Effector CD8-positive, alpha-beta T cell (primary cell): ENCODE data around the gene MICB.
A peak's percentile ranks its signal among the peaks of the same experiment; 100 is the strongest.
"Not testable (repeated sequence)": the region's sequence is repeated elsewhere in the genome, so short reads cannot be mapped to it uniquely, and the experiment has no call there.

Source experiments
- DNase-seq: peaks from one replicate; lab custom pipeline; 2025; lab: John Stamatoyannopoulos, UW
- total RNA-seq, 4 experiments: gene quantifications; one replicate each; lab custom pipeline; 2026; lab: John Stamatoyannopoulos, UW

Gene MICB
- 37.1 to 61.8 (median 44.5) reads per million in 4 experiments for total RNA-seq

DNA sequence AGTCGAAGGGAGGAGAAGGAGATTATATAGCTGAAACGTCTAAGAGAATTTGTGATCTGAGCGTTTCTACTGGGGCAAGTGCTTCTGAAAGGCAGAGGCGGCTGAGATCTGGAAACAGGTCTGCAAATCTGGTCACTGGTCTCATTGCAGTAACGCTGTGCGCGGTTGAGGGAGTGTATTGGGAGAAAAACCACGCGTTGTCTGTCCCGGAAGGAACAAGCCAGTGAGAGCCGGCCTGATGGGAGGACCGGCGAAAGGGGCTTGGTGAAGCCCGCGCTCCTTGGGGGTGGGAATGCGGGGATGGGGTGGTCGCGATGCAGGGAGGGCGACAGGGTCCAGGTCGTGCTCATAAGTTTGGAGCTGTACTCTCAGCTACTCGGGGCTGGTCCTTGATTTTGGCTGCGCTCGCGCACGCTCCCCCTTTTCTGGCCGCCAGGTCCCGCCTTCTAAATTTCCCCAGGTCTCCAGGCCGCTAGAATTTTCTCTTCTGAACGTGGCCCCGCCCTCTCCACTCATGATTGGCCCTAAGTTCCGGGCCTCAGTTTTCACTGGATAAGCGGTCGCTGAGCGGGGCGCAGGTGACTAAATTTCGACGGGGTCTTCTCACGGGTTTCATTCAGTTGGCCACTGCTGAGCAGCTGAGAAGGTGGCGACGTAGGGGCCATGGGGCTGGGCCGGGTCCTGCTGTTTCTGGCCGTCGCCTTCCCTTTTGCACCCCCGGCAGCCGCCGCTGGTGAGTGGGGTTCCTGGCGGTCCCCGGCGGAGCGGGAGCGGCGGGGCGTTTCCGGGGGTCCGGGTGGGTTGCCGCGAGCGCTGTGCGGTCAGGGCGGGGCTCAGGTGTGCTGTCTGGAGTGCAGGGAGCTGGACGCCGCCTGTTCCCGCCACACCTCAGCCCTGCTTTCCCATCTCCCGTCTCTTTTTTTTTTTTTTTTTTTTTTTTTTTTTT, at the start of gene MICB:
MICB (plus strand) TSS at position 615 of the 946 bp plus-strand sequence; CDS start at position 664, 49 bp downstream.
- peak; percentile 85 for DNase-seq

DNA sequence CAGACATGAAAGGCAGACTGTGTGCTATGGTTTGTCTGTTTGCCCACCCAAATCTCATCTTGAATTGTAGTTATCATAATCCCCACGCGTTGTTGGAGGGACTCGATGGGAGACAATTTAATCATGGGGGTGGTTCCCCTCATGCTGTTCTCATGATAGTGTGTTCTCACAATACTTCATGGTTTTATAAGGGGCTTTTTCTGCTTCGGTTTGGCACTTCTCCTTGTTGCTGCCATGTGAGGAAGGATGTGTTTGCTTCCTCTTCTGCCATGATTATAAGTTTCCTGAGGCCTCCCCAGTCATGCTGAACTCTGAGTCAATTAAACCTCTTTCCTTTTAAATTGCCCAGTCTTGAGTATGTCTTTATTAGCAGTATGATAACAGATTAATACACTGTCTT, 47.2 kb upstream of the MICB start:
- no peak for DNase-seq

DNA sequence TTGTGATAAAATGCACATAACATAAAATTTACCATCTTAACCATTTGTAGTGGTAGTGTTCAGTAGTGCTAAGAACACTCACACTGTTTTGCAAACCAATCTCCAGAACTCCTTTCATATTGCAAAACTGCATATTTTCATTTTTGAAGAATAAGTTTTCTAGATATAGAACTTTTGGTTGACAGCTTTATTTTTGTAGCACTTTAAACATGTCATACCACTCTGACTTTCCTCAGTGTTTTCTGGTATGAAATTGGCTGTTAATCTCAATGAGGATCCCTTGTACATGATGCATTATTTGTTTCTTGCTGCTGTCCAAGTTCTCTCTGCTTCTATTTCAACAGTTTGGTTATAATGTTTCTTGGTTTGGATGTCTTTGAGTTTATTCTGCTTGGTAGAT, 45.1 kb upstream of the MICB start:
- no peak for DNase-seq

DNA sequence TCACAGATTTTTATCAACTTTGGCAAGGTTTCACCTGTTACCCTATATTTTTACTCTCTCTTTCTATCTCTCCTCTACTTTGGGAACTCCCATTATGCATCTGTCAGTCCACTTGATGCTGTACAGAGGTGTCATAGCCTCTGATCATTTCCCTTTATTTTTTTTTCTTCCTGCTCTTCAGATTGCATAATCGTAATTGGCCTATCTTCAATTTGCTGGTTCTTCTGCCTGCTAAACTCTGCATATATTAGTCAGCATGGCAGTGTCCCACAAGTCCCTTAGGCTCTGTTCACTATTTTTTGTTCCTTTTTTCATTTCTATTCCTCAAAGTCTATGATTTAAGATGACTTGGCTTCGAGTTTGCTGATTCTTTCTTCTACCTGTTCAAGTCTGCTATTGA, 44.7 kb upstream of the MICB start:
- DNase-seq = no peak

DNA sequence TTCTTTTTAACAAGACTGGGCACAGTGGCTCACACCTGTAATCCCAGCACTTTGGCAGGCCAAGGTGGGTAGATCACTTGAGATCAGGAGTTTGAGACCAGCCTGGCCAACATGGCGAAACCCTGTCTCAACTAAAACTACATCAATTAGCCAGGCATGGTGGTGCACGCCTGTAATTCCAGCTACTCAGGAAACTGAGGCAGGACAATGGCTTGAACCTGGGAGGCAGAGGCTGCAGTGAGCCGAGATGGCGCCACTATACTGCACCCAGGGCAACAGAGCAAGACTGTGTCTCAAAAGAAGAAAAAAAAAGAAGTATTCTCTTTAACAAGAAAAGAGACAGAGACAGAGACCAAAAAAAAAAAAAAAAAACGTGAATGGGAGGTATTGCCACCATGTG, 38.1 kb upstream of the MICB start:
- not testable (repeated sequence) for DNase-seq

GRCh38 chr6:31460361-31461025, 37.5 kb upstream of the MICB start:
- DNase-seq = no peak

DNA sequence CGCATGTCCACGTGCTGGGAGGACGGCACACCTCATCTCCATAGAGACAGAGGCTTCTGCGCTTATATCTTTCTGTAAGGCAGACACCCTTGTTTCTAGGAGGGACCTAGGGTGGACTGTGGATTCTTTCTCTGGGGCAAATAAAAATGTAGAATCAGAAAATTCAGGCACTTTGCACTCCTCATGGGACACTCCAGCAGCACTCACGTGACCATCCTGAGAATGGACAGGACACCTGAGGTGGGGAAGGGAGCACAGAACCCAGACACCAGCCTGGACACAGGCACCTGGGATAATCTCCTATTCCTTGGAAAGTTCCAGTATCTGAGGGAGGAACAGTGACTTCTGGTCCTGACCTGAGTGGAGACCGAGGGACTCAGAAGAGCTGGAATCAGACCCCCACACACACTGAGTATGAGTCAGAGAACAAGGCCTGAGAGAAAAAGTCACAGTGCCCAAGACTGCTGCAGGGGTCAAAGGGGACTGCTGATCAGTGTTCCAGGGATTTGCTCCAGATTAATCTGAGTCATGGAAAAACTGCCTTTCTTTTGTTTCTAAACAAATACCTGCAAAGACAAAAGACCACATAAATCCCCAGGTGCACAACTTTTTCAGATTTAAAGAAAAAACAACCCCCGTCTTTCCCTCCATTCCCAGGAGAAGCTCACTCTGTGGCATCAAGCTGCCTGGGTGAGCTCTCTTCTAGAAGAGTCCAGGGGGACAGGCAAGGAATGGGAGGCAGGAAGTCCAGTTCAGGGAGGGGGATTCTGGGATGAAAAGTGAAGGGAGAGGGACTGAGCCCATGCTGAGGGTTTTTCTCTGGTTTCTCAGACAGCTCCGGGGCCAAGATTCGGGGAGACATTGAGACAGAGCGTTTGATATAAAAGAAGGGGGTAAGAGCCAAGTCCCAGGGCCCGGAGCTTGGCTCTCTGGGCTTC, 35.6 kb upstream of the MICB start:
- no peak for DNase-seq

- DNase-seq = peak; percentile 91
Observed at GRCh38 chr6:31462964-31463870, 34.7 kb upstream of the MICB start.

DNA sequence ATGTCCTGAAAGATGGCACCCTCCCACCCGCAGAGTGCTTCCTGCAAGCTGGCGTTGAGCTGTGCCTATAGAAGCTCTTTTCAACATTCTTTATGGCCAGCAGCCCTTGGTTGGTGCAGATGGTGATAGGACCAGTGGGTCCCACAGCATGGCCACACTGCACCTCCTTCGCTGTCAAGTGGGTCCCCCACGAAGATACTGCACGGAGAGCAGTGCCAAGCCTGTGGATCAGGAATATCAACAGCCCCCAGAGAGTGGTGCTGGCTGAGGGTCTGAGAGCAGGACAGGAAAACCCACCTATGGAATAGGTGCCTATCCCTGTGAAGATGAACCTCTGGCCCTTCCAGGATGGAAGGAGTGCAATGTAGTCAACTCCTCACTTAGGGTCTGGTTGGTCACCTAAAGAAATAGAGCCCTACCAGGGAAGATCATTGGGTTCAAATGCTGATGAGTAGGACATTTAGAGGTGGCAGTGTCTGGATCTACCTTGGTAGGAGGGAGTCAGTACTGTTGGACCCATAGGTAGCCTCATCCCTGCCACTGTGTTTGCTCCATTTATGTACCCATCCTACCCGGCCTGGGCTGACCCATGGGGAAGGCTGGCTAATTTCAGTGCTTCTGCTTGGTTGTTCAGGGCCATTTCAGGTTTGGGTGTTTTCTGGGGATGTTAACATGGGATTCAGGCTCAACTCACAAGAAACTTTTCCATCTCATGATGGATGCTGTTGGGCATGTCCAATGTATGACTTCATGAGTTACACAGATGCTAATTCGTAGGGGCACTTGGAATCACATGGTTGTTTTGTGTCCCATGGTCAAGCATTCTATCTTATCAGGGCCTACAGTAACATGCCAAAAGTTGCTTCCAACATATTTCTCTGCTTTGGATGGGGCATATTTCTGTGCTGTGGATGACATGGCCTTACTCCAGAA, 33.4 kb upstream of the MICB start:
- no peak for DNase-seq

- no peak for DNase-seq
Observed at GRCh38 chr6:31465185-31465536, 32.8 kb upstream of the MICB start.

- DNase-seq = no peak
Observed at GRCh38 chr6:31465718-31466117, 32.2 kb upstream of the MICB start.

GRCh38 chr6:31466466-31466865, 31.5 kb upstream of the MICB start:
- no peak for DNase-seq

DNA sequence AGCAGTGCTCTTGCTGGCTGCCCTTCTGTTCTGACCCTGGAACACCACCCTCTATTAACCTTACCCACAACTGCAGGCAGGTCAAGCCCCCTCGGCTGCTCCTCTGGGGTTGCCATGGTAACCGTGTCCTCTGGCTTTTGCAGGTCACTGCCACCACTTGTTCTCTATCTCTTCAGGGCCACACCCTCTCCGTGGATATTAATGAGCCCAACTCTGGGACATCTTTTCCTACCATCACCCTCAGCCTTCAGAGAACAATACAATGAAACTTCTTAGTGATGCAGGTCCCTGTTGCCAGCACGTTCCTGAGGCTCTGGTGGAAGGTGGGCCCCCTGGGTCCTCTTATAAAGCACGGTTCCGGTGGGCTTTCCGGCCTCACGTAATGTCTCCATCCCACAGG, 30.8 kb upstream of the MICB start:
- no peak for DNase-seq

DNA sequence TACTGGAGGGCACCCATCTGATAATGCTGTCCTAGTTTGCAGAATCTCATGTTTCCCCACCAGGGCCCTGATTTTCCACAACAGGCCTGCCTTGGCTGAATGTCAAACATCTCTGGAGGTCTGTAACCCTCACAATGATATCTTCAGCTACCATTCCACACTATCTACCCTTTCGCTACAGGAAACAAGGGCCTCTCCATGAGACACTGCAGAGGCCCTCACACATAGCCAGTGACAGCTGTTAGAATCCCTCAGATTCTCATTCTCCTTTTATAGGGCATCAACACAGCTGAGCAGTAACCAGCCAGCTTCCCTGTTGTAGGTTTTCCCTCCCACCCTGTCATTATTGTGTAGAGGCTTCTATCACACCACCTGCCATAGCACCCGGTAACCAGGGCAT, 29.6 kb upstream of the MICB start:
- no peak for DNase-seq

GRCh38 chr6:31470801-31471200, 27.1 kb upstream of the MICB start:
- DNase-seq = no peak

- DNase-seq = no peak
Observed at GRCh38 chr6:31471711-31472110, 26.2 kb upstream of the MICB start.

DNA sequence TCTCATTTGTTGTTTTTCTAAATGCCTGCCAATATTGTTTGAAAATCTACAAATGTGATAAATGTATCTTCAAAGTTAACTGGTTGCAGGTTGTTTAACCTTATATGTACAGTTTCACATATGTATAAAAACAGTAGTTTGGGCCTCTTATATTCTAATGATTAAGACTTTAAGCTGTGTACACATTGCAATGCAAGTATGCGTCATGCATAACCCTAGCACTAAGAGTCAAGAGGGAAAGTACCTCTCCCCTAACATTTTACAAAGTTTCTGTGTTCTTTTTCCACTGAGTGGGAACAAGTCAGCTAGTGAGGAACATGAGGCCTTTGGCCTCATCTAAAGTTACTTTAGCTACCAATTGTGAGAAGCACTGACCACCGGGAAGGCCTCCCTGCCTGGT, 25.7 kb upstream of the MICB start:
- no peak for DNase-seq

DNA sequence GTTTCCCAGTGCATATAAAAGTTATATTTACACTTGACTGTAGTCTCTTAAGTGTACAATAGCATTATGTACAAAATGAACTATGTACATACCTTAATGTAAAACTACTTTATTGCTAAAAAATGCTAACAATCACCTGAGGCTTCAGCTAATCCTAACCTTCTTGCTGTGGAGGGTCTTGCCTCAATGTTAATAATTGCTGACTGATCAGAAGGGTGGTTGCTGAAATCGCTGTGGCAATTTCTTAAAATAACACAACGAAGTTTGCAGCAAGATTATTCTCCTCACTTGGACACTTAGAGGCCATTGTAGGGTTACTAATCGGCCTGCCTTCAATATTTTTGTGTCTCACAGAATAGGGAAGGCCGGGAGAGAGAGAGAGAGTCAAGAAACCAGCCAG, 24.7 kb upstream of the MICB start:
- DNase-seq = no peak

GRCh38 chr6:31473780-31474761, 23.9 kb upstream of the MICB start:
- no peak for DNase-seq
